ENCODE results near the gene LCNL1.

The LCNL1 gene

DNA sequence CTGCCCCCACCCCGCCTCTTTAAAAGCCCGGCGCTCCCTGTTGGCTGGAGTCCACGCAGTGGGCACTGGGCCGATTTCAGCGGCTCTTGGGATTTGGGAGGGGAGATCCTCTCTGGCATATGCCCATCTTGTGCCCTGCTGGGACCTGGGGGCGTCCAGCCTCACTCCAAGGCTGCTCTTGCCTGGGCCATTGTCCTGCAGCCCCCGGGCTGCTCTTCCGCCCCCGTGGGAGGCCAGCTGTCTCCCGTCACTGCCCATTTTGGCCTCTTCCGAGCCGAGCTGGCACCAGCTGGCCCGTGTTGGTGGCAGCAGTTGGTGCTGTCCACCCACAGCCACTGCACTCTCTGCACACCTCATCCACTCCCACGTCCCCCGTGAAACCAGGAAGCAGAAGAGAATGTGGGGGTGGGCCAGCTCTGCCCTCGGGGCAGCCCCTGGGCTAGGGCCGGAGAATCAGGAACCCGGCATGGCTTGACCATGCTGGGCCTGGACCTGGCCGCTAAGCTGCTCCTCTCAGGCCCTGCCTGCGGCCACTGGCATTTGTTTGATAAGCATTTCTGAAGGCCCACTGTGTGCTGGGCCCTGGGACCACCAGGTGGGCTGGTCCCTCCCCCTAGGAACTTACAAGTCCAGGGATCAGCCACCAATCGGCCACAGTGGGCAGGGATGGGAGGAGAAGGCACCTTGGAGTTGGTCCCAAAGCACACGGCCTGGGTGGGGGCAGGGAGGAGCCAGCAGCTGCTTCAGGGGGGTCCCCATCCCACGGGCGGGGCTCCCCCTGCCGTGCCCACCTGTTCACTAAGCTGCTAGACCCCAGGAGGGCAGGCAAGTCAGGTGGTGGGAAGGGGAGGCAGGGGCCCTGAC lies 35.5 kb upstream of the LCNL1 start:
- DNase-seq (ENCODE audit: low spot score), result no peak

DNA sequence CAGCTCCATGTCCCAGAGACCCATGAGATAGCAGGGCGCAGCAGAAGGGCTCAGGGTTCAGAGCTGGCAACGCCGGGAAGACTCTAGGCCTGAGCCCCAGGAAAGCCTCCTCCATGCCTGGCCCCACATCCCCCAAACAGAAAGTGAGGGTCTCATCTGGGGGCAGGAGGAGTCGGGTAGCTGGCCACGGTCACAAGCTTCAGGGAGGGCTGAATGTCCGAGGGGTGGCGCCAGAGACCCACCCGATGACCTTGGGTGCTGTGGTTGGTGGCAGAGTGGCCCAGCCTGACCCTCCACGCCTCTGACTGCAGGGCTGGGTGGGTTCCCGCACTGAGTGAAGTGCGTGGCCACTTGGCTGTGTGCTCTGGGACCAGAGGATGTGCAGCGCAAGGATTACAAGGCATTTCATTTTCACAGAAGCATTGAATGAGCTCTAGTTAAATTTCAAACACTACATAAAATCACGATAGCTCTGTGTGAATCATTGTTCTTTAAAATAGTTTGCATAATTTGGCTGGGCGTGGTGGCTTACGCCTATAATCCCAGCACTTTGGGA lies 34.8 kb upstream of the LCNL1 start:
- DNase-seq (ENCODE audit: low spot score), result no peak

GRCh38 chr9:136949239-136949816 lies 33.5 kb upstream of the LCNL1 start:
- DNase-seq (ENCODE audit: low spot score), result no peak

- peak; percentile 97 for DNase-seq (ENCODE audit: low spot score)
Measured at GRCh38 chr9:136949817-136950655, 32.8 kb upstream of the LCNL1 start.

- DNase-seq (ENCODE audit: low spot score), result no peak
Measured at GRCh38 chr9:136950656-136951276, 32.0 kb upstream of the LCNL1 start.

- no peak for DNase-seq (ENCODE audit: low spot score)
Measured at GRCh38 chr9:136951541-136952320, 31.1 kb upstream of the LCNL1 start, which contains the start of gene LCN12. LCN12 (plus strand) TSS chr9:136952273; CDS start chr9:136952328, 55 bp downstream.

DNA sequence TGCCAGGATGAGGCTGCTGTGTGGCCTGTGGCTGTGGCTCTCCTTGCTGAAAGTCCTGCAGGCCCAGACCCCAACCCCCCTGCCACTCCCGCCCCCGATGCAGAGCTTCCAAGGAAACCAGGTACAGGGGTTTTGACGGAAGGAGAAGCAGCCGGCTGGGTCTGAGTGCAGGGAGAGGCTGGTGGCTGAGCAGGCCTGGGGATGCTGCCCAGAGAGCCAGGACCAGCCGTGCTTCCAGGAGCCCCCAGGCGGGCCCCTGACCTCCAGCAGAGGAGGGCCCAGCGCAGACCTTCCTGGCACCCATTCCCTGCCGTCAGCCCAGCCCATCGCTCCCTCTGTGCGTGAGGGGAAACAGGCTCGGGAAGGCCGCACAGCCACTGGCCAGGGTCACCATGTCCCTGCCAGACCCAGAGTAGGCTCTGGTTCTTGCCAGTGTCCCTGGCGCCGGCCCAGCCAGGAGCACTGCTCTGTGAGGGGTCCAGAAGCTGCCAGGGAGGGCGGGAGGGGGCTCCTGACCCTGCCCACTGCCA lies 30.4 kb upstream of the LCNL1 start:
- DNase-seq (ENCODE audit: low spot score), result no peak

- DNase-seq (ENCODE audit: low spot score), result no peak
Measured at GRCh38 chr9:136952876-136953770, 29.7 kb upstream of the LCNL1 start.

DNA sequence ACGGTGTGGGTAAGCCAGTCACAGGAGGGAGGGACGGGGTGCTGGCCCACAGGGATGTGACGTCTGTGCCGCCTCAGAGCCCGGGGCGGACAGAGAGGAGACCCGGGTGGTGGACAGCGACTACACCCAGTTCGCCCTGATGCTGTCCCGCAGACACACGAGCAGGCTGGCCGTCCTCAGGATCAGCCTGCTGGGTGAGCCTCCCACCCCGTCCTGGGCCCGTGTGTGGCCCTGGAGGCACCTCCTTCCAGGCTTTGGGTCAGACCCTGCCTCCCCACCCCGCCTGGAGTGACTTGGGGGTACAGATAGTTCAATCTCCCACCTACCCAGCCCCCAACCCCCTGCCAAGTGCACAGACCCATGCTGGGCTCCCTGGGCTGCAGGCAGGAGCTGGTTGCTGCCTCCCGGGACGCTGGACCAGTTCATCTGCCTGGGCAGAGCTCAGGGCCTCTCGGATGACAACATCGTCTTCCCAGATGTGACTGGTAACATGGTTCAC lies 29.0 kb upstream of the LCNL1 start:
- DNase-seq (ENCODE audit: low spot score), result no peak

DNA sequence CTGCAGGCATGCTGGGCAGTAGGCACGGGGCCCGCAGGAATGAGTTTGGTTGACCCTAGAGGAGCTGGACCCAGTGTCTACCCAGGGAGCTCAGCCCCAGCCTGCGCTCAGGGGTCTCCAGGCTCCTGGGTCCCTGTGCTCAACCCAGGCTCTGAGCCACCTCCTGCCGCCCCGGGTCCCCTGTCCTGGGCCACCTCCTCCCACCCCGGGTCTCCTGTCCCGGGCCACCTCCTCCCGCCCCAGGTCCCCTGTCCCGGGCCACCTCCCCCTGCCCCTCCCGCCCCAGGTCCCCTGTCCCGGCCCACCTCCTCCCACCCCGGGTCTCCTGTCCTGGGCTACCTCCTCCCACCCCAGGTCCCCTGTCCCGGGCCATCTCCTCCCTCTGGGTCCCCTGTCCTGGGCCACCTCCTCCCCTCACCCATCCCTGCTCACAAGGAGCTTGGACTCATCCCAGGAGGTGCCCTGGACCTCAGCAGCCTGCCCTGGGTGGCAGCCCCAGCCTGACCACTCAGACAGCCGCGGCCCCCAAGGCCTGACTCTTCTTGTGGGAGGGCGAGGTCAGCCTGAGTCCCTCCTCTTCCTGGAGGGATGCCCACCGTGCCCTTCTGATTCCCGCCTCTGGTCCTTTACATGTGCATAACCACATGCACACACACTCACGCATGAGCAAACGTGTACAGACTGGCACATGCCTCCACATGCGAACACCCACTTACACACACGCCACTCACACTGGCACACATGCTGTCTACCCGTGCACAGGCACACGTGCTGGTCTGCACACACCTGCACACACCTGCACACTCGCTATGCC lies 28.3 kb upstream of the LCNL1 start:
- no peak for DNase-seq (ENCODE audit: low spot score)

GRCh38 chr9:136955202-136955942 lies 27.4 kb upstream of the LCNL1 start:
- no peak for DNase-seq (ENCODE audit: low spot score)

GRCh38 chr9:136955943-136956335 lies 26.9 kb upstream of the LCNL1 start:
- no peak for DNase-seq (ENCODE audit: low spot score)

DNA sequence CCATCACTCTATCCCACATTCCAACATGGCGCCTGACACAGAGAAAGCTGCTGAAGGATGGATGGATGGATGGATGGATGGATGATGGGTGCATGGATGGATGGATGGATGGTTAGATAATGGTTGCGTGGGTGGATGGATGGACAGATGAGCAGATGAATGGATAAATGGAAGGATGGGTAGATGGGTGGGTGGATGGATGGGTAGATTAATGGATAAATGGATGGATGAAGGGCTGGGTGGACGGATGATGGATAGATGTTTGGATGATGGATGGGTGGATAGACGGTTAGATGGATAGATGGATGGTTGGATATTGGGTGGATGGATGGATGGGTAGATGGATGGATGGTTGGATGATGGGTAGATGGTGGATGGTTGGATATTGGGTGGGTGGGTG lies 26.2 kb upstream of the LCNL1 start:
- DNase-seq (ENCODE audit: low spot score), result no peak

GRCh38 chr9:136957461-136957860 lies 25.3 kb upstream of the LCNL1 start:
- DNase-seq (ENCODE audit: low spot score), result no peak

DNA sequence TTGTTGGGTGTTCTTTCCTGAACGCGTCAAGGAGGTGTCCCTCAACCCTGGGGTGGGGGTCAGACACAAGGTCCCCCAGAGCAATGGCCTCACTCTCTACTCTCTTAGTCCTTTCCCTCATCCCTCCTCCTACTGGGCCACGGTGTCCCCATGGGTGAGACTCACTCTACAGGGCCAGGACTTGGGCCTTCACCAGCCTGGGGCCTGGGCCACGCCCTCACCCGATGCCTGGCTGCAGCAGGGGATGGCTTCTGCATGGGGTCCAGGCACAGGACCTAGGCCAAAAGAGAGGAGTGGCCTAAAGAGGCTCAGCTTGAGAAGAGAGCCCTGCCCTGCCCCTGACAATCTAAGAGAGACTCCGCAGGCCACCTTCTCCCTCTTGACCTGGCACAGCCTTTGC lies 24.9 kb upstream of the LCNL1 start:
- no peak for DNase-seq (ENCODE audit: low spot score)

GRCh38 chr9:136958473-136958872 lies 24.3 kb upstream of the LCNL1 start:
- DNase-seq (ENCODE audit: low spot score), result no peak

- no peak for DNase-seq (ENCODE audit: low spot score)
Measured at GRCh38 chr9:136958898-136959850, 23.6 kb upstream of the LCNL1 start.
